Progenitor cell of endocrine pancreas (in vitro differentiated cells): ENCODE results near the gene ATP6V1B1. TPM values are rescaled to one million over a fixed set of nuclear protein-coding genes. Genes with fewer than 3 reads are reported as not detected.

ENCODE experiments used
- DNase-seq: peaks from one replicate; pipeline ENCODE4 v3.0.0; 2021; ENCODE audit warnings: low spot score; ENCODE audit not compliant: unreplicated experiment
- H3K27ac Mint-ChIP-seq: 2 replicates; pipeline ENCODE4 v1.8.0; 2021; ENCODE audit warnings: mild to moderate bottlenecking, moderate library complexity, mixed read lengths
- H3K27me3 Mint-ChIP-seq: 2 replicates; pipeline ENCODE4 v1.8.0; 2021; ENCODE audit warnings: mixed read lengths
- H3K36me3 Mint-ChIP-seq: 2 replicates; pipeline ENCODE4 v1.8.0; 2022; ENCODE audit warnings: mixed read lengths; ENCODE audit not compliant: insufficient read depth
- H3K4me1 Mint-ChIP-seq: 2 replicates; pipeline ENCODE4 v1.8.0; 2021; ENCODE audit warnings: low read depth, mixed read lengths
- H3K4me3 Mint-ChIP-seq: 2 replicates; pipeline ENCODE4 v1.8.0; 2021; ENCODE audit warnings: low read depth, mild to moderate bottlenecking, moderate library complexity, mixed read lengths
- H3K9me3 Mint-ChIP-seq: 2 replicates; pipeline ENCODE4 v1.8.0; 2021; ENCODE audit warnings: low read depth, mixed read lengths
- CTCF ChIP-seq: fragments of 200-600 bp; sonication (generic); IDR thresholded peaks from one replicate; pipeline ENCODE4 v1.5.0; 2021; ENCODE audit warnings: antibody characterized with exemption, mild to moderate bottlenecking; ENCODE audit not compliant: unreplicated experiment
- total RNA-seq: library from RNA; stranded (reverse); gene quantifications from 2 replicates; pipeline ENCODE4 v1.2.1, GENCODE V29; 2021

The ATP6V1B1 gene
- total RNA-seq, 1 donor from 2014 or later = not detected

GRCh38 chr2:70893186-70893585 lies 42.5 kb upstream of the ATP6V1B1 start:
- TF ChIP-seq CTCF = no peak
- no peak for DNase-seq
- Mint-ChIP-seq H3K27me3 (peaks cover 100% of the 10 kb centered on the region), H3K27ac (no peak overlapping the region), H3K4me1 (peaks cover 9% of the 10 kb centered on the region), H3K36me3 (no peaks in the 10 kb centered on the region), H3K9me3 (no peaks in the 10 kb centered on the region), H3K4me3 (no peak overlapping the region)

GRCh38 chr2:70894765-70895164 lies 40.9 kb upstream of the ATP6V1B1 start:
- no peak overlapping the region for H3K27ac Mint-ChIP-seq
- H3K4me3 Mint-ChIP-seq = no peak overlapping the region
- H3K36me3 Mint-ChIP-seq = no peaks in the 10 kb centered on the region
- peaks cover 100% of the 10 kb centered on the region for H3K27me3 Mint-ChIP-seq
- H3K9me3 Mint-ChIP-seq = no peaks in the 10 kb centered on the region
- no peak for TF ChIP-seq CTCF
- peaks cover 1% of the 10 kb centered on the region for H3K4me1 Mint-ChIP-seq
- DNase-seq = no peak

DNA sequence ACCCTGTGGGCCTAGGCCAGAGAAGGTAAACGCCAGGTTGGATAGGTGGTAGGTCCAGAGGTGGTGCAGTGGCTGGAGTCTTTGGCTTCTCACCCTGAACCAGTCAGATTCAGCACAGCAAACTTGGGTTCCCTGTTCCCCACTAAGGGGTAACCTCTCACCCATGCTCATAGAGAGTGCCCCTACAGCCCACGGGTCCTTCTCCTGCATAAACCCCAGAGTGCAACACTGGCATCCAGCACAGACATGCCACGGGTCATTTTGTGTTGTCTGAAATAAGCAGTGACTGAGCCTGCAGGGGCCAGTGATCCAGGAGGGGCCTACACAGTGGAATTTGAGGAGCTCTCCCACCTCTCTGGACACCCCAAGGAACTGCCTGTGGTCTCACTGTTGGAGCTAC lies 40.5 kb upstream of the ATP6V1B1 start:
- DNase-seq = no peak
- no peaks in the 10 kb centered on the region for H3K9me3 Mint-ChIP-seq
- peaks cover 99% of the 10 kb centered on the region for H3K27me3 Mint-ChIP-seq
- no peak overlapping the region for H3K4me3 Mint-ChIP-seq
- no peaks in the 10 kb centered on the region for H3K36me3 Mint-ChIP-seq
- peaks cover 3% of the 10 kb centered on the region for H3K4me1 Mint-ChIP-seq
- TF ChIP-seq CTCF = no peak
- H3K27ac Mint-ChIP-seq = no peak overlapping the region

GRCh38 chr2:70895998-70896764 lies 39.5 kb upstream of the ATP6V1B1 start:
- Mint-ChIP-seq H3K9me3 (no peaks in the 10 kb centered on the region), H3K4me1 (peaks cover 6% of the 10 kb centered on the region), H3K36me3 (no peaks in the 10 kb centered on the region), H3K27me3 (peaks cover 95% of the 10 kb centered on the region), H3K27ac (no peak overlapping the region), H3K4me3 (no peak overlapping the region)
- no peak for TF ChIP-seq CTCF
- DNase-seq = no peak

GRCh38 chr2:70896765-70897202 lies 38.9 kb upstream of the ATP6V1B1 start:
- no peak overlapping the region for H3K4me3 Mint-ChIP-seq
- no peak overlapping the region for H3K27ac Mint-ChIP-seq
- no peak for TF ChIP-seq CTCF
- peaks cover 95% of the 10 kb centered on the region for H3K27me3 Mint-ChIP-seq
- H3K9me3 Mint-ChIP-seq = no peaks in the 10 kb centered on the region
- peaks cover 9% of the 10 kb centered on the region for H3K4me1 Mint-ChIP-seq
- DNase-seq = no peak
- no peaks in the 10 kb centered on the region for H3K36me3 Mint-ChIP-seq
